A549 (cell line): Measurements from ENCODE around the gene CHN1. TPM values are rescaled to one million over a fixed set of nuclear protein-coding genes. Genes with fewer than 3 reads are reported as not detected.

Experiments used
- ATAC-seq, 2 experiments: fragments of 200-7000 bp in 1 of 2; fragments of >200 bp in 1 of 2; cut with Nextera tagmentation in 1 of 2; cut with Tn5 transposase in 1 of 2; 3 replicates each; pipeline versions ENCODE4 v1.8.0 to v1.9.1; 2018 to 2020; ENCODE audit warnings: mild to moderate bottlenecking in 1 of 2, moderate library complexity in 1 of 2
- CTCF ChIA-PET: fragments of 300-600 bp; sonication (Branson Sonifier 250); formaldehyde crosslinking; extraction: SDS; loops from one replicate; lab custom pipeline; 2021; ENCODE audit warnings: antibody characterized with exemption, inconsistent platforms; lab: Yijun Ruan, JAX
- POLR2A ChIA-PET: fragments of 350-600 bp; formaldehyde crosslinking; extraction: SDS; loops from one replicate; lab custom pipeline; 2021; ENCODE audit warnings: antibody characterized with exemption, inconsistent platforms; lab: Yijun Ruan, JAX
- DNase-seq, 2 experiments: peaks; one replicate each; pipeline versions ENCODE4 v3.0.0 to v3.0.0-alpha.2; 2011 to 2016; ENCODE audit warnings: low read depth in 1 of 2, low spot score in 1 of 2
- FAIRE-seq: peaks from 2 replicates; lab custom pipeline; 2011; peaks lifted over from hg19 to GRCh38; lab: Jason Lieb, UNC
- H3K27ac ChIP-seq, 2 experiments: fragments of >200 bp; sonication (Bioruptor Twin); formaldehyde crosslinking; 3 replicates each; pipeline ENCODE4 v1.5.1; 2016 to 2017
- H3K4me1 ChIP-seq: fragments of >200 bp; sonication (Bioruptor Twin); formaldehyde crosslinking; 3 replicates; pipeline ENCODE4 v1.6.1; 2016
- H3K4me2 ChIP-seq: fragments of >200 bp; sonication (Bioruptor Twin); formaldehyde crosslinking; 3 replicates; pipeline ENCODE4 v1.6.1; 2016
- H3K4me3 ChIP-seq: fragments of >200 bp; sonication (Bioruptor Twin); formaldehyde crosslinking; 3 replicates; pipeline ENCODE4 v1.5.1; 2016
- H3K9me3 ChIP-seq: fragments of >200 bp; sonication (Bioruptor Twin); formaldehyde crosslinking; 3 replicates; pipeline ENCODE4 v1.6.1; 2016
- CHD4 ChIP-seq: fragments of 200-600 bp; sonication (generic); IDR thresholded peaks from 2 replicates; pipeline ENCODE4 v1.6.1; 2016; ENCODE audit warnings: antibody characterized with exemption, mild to moderate bottlenecking, borderline replicate concordance
- CTCF ChIP-seq: fragments of >200 bp; sonication (Bioruptor Twin); formaldehyde crosslinking; IDR thresholded peaks from 3 replicates; pipeline ENCODE4 v1.5.1; 2016
- EHMT2 ChIP-seq: fragments of 200-600 bp; sonication (generic); IDR thresholded peaks from 2 replicates; pipeline ENCODE4 v1.6.1; 2016; ENCODE audit warnings: antibody characterized with exemption, low read depth, mild to moderate bottlenecking, moderate library complexity
- ELK1 ChIP-seq: fragments of 150-350 bp; IDR thresholded peaks from 2 replicates; pipeline ENCODE4 v1.6.1; 2014; ENCODE audit warnings: low read depth, mild to moderate bottlenecking, low read length
- HDAC2 ChIP-seq: fragments of 200-600 bp; sonication (generic); IDR thresholded peaks from 2 replicates; pipeline ENCODE4 v1.6.1; 2016
- HES2 ChIP-seq: fragments of >200 bp; sonication (Bioruptor Twin); formaldehyde crosslinking; IDR thresholded peaks from 2 replicates; pipeline ENCODE4 v1.6.1; 2016
- HMGXB4 ChIP-seq: fragments of 250-450 bp; sonication (Bioruptor Pico); IDR thresholded peaks from 2 replicates; pipeline ENCODE4 v1.5.0; 2021; ENCODE audit warnings: mild to moderate bottlenecking, moderate library complexity, borderline replicate concordance
- HOXA7 ChIP-seq: fragments of 250-450 bp; sonication (Bioruptor Pico); IDR thresholded peaks from 2 replicates; pipeline ENCODE4 v1.5.0; 2020; ENCODE audit warnings: mild to moderate bottlenecking, moderate library complexity
- HOXB13 ChIP-seq: fragments of 250-450 bp; sonication (Bioruptor Pico); IDR thresholded peaks from 2 replicates; pipeline ENCODE4 v1.5.0; 2020; ENCODE audit warnings: low read depth, mild to moderate bottlenecking, moderate library complexity
- KDM1A ChIP-seq: fragments of 200-600 bp; sonication (generic); IDR thresholded peaks from 2 replicates; pipeline ENCODE4 v1.6.1; 2016; ENCODE audit warnings: low read depth, mild to moderate bottlenecking
- MAFK ChIP-seq: fragments of 450-650 bp; IDR thresholded peaks from 2 replicates; pipeline ENCODE4 v1.6.1; 2014; ENCODE audit not compliant: partially characterized antibody
- MAX ChIP-seq: IDR thresholded peaks from 2 replicates; pipeline ENCODE4 v1.6.1; 2012
- MYC ChIP-seq: IDR thresholded peaks from 2 replicates; pipeline ENCODE4 v1.6.1; 2012; ENCODE audit warnings: mild to moderate bottlenecking, inconsistent platforms, low read length, improper control_type of control experiment, borderline replicate concordance
- NPAS2 ChIP-seq: fragments of 250-450 bp; sonication (Bioruptor Pico); IDR thresholded peaks from 2 replicates; pipeline ENCODE4 v1.8.0; 2022; ENCODE audit warnings: mild to moderate bottlenecking, moderate library complexity, borderline replicate concordance
- RARB ChIP-seq: fragments of 250-450 bp; sonication (Bioruptor Pico); IDR thresholded peaks from 2 replicates; pipeline ENCODE4 v1.8.0; 2021; ENCODE audit warnings: mild to moderate bottlenecking, moderate library complexity
- REST ChIP-seq: fragments of 200-600 bp; sonication (generic); IDR thresholded peaks from 2 replicates; pipeline ENCODE4 v1.6.1; 2016; ENCODE audit warnings: antibody characterized with exemption, mild to moderate bottlenecking, moderate library complexity
- RFX5 ChIP-seq: fragments of 450-650 bp; IDR thresholded peaks from 2 replicates; pipeline ENCODE4 v1.7.1; 2014; ENCODE audit warnings: antibody characterized with exemption, mild to moderate bottlenecking, moderate library complexity
- SREBF2 ChIP-seq: fragments of 450-650 bp; IDR thresholded peaks from 2 replicates; pipeline ENCODE4 v1.6.1; 2014; ENCODE audit warnings: mild to moderate bottlenecking, moderate library complexity
- USF2 ChIP-seq: fragments of 450-650 bp; IDR thresholded peaks from 2 replicates; pipeline ENCODE4 v1.6.1; 2014; ENCODE audit warnings: antibody characterized with exemption
- ZFP36 ChIP-seq: fragments of 450-650 bp; IDR thresholded peaks from 2 replicates; pipeline ENCODE4 v1.6.1; 2014; ENCODE audit warnings: borderline replicate concordance; ENCODE audit not compliant: partially characterized antibody
- ZNF302 ChIP-seq: fragments of 250-450 bp; sonication (Bioruptor Pico); IDR thresholded peaks from 2 replicates; pipeline ENCODE4 v1.9.0; 2021; ENCODE audit warnings: inconsistent platforms, mild to moderate bottlenecking, moderate library complexity
- WGBS: methylation state at CpG from one replicate; pipeline ENCODE4 v1.1.6; 2017; ENCODE audit errors: missing lambda C conversion rate; 5-methylcytosine and 5-hydroxymethylcytosine counted together
- polyA plus RNA-seq, 4 experiments: library from polyadenylated mRNA; depleted of rRNA in 3 of 4; stranded (reverse); fragments of >200 nt; fragmentation: RNase III in 1 of 4; extraction: RNeasy Plus Mini Kit Qiagen cat#74134 plus additional on column Dnase treatment in 1 of 4; gene quantifications; 2 replicates in 3 of 4; 3 replicates in 1 of 4; pipeline ENCODE4 v1.2.3, GENCODE V29; 2011 to 2017

CHN1 gene
- polyA plus RNA-seq, 2 of the 4 experiments (the other 2 are of a cell fraction): 20.9 to 46.6 TPM

GRCh38 chr2:174764280-174765255 lies 240.6 kb downstream of the CHN1 start, which contains the start of gene CHRNA1:
CHRNA1 (minus strand) TSS chr2:174764472; CDS start chr2:174764394, 78 bp downstream.
- 81% methylated on average over 13 of the region's 13 CpGs for WGBS
- Histone ChIP-seq H3K4me1 (peaks cover 10% of the 10 kb centered on the region; the same call in 1 of the 3 replicates), H3K9me3 (no peaks in the 10 kb centered on the region), H3K4me2 (peak within 1 kb of the TSS; percentile 26; the same call in 1 of the 3 replicates), H3K4me3 (no peak within 1 kb of the TSS), H3K27ac (peak within 1 kb of the TSS in 1 of 2 experiments; percentile 2; a peak in 1 of 6 replicates)
- TF ChIP-seq KDM1A (no peak), MAFK (no peak), MAX (no peak), HES2 (no peak), RFX5 (no peak)
- POLR2A ChIA-PET: interaction anchor here (0.6 kb wide), 1 partner anchor 70 kb away, joined by 3 read pairs; no protein-coding TSS in a partner anchor
- CTCF ChIA-PET: interaction anchor here (0.7 to 7.3 kb wide), 16 partner anchors 8 to 241 kb away, joined by 3 to 68 read pairs (median 4); partner anchors contain the start of gene CHN1
- FAIRE-seq (no peak), ATAC-seq (peak in 1 of 2 experiments; percentile 45; a peak in 3 of 6 replicates), DNase-seq (no peak)

GRCh38 chr2:174763780-174764179 lies 241.4 kb downstream of the CHN1 start:
- DNase-seq (no peak), ATAC-seq (peak in 1 of 2 experiments; percentile 31; a peak in 2 of 6 replicates)
- Histone ChIP-seq H3K4me1 (peaks cover 10% of the 10 kb centered on the region; the same call in 1 of the 3 replicates), H3K27ac (peak overlapping the region in 1 of 2 experiments; percentile 2; a peak in 1 of 6 replicates), H3K9me3 (no peaks in the 10 kb centered on the region), H3K4me3 (no peak overlapping the region), H3K4me2 (0 out of 3 replicates have a peak overlapping the region, but pooled peaks have one; percentile 26)
- CTCF ChIA-PET: interaction anchor here (0.7 to 7.3 kb wide), 11 partner anchors 8 to 361 kb away, joined by 3 to 68 read pairs (median 7); no protein-coding TSS in a partner anchor
- WGBS: 76% methylated on average over 4 of the region's 4 CpGs
- no peak for TF ChIP-seq HDAC2
- TF ChIP-seq EHMT2: no peak
- TF ChIP-seq RARB (CRISPR knock-in tag): no peak
- no peak for TF ChIP-seq HOXB13 (CRISPR knock-in tag)
- TF ChIP-seq NPAS2 (CRISPR knock-in tag): no peak
- TF ChIP-seq MAX: no peak
- TF ChIP-seq REST: no peak
- TF ChIP-seq HOXA7 (CRISPR knock-in tag): no peak
- TF ChIP-seq ZNF302 (CRISPR knock-in tag): no peak
- TF ChIP-seq SREBF2: no peak
- TF ChIP-seq CTCF: no peak
- no peak for TF ChIP-seq USF2
- no peak for TF ChIP-seq MYC
- no peak for TF ChIP-seq CHD4
- no peak for TF ChIP-seq HMGXB4 (CRISPR knock-in tag)
- no peak for TF ChIP-seq ZFP36
- no peak for TF ChIP-seq ELK1
- TF ChIP-seq, all 56 proteins: peak for 0
- FAIRE-seq: no peak
- POLR2A ChIA-PET: no interaction called here
